Measurements from ENCODE around the gene MAPKAP1. TPM values are rescaled to one million over a fixed set of nuclear protein-coding genes. Genes with fewer than 3 reads are reported as not detected.

MAPKAP1 gene
- total and polyA plus RNA-seq, 2 experiments from 2014 or later = 68.4 to 98.5 TPM

GRCh38 chr9:125594223-125594610 is 112.8 kb downstream of the MAPKAP1 start:
- peaks cover 10% of the 10 kb centered on the region; the same call in 2 of the 3 replicates for H3K4me1 Mint-ChIP-seq
- TF ChIP-seq ZNF462 (CRISPR knock-in tag; IDR thresholded peaks at IDR 0.05) (no peak), ZNF114 (CRISPR knock-in tag; IDR thresholded peaks at IDR 0.05) (no peak)
- peaks cover 66% of the 10 kb centered on the region for H3K79me2 ChIP-seq (replicated peaks; ENCODE audit: insufficient read depth)
- no peak overlapping the region for H3K4me3 Mint-ChIP-seq
- ATAC-seq (no peak), DNase-seq (ENCODE audit: low spot score) (no peak)
- H3K27ac ChIP-seq (ENCODE audit: low read depth) = no peak overlapping the region
- no peak overlapping the region for H3K27ac Mint-ChIP-seq
- H3K9me3 Mint-ChIP-seq = no peaks in the 10 kb centered on the region; the same call in 2 of the 3 replicates
- H3K4me1 ChIP-seq (ENCODE audit: insufficient read depth) = peaks cover 7% of the 10 kb centered on the region; the same call in 1 of the 2 replicates
- H3K4me3 ChIP-seq = no peak overlapping the region
- no peaks in the 10 kb centered on the region for H3K27me3 ChIP-seq (ENCODE audit: insufficient read depth)
- H3K36me3 Mint-ChIP-seq (ENCODE audit: low read depth) = 0 out of 3 replicates have a peak, but pooled peaks cover 3% of the 10 kb centered on the region
- no peaks in the 10 kb centered on the region; the same call in 1 of the 2 replicates for H4K20me1 ChIP-seq (replicated peaks; ENCODE audit: insufficient read depth)
- H2AFZ ChIP-seq = no peak overlapping the region
- no peak overlapping the region for H3K4me2 ChIP-seq
- H3K27me3 Mint-ChIP-seq (ENCODE audit: insufficient read depth, low read depth, poor library complexity) = peaks cover 1% of the 10 kb centered on the region
- H3K36me3 ChIP-seq (ENCODE audit: insufficient read depth) = no peaks in the 10 kb centered on the region
- H3F3A ChIP-seq (replicated peaks; ENCODE audit: low read depth) = no peaks in the 10 kb centered on the region
- H3K9me2 ChIP-seq (ENCODE audit: insufficient read depth) = no peaks in the 10 kb centered on the region

GRCh38 chr9:125593581-125594222 is 113.3 kb downstream of the MAPKAP1 start:
- no peaks in the 10 kb centered on the region for H3K27me3 ChIP-seq (ENCODE audit: insufficient read depth)
- no peak overlapping the region for H3K27ac Mint-ChIP-seq
- peaks cover 68% of the 10 kb centered on the region for H3K79me2 ChIP-seq (replicated peaks; ENCODE audit: insufficient read depth)
- no peak overlapping the region for H2AFZ ChIP-seq
- H3K36me3 Mint-ChIP-seq (ENCODE audit: low read depth) = 0 out of 3 replicates have a peak, but pooled peaks cover 3% of the 10 kb centered on the region
- no peak overlapping the region for H3K27ac ChIP-seq (ENCODE audit: low read depth)
- peaks cover 1% of the 10 kb centered on the region for H3K27me3 Mint-ChIP-seq (ENCODE audit: insufficient read depth, low read depth, poor library complexity)
- H3K9me3 Mint-ChIP-seq = no peaks in the 10 kb centered on the region; the same call in 2 of the 3 replicates
- no peaks in the 10 kb centered on the region for H3K9me2 ChIP-seq (ENCODE audit: insufficient read depth)
- H3K4me3 Mint-ChIP-seq = no peak overlapping the region
- H3K4me2 ChIP-seq = no peak overlapping the region
- no peak overlapping the region for H3K4me3 ChIP-seq
- no peak for DNase-seq (ENCODE audit: low spot score)
- ATAC-seq = no peak
- peaks cover 7% of the 10 kb centered on the region; the same call in 1 of the 2 replicates for H3K4me1 ChIP-seq (ENCODE audit: insufficient read depth)
- H3K4me1 Mint-ChIP-seq = peaks cover 10% of the 10 kb centered on the region; the same call in 2 of the 3 replicates
- no peaks in the 10 kb centered on the region; the same call in 1 of the 2 replicates for H4K20me1 ChIP-seq (replicated peaks; ENCODE audit: insufficient read depth)
- H3K36me3 ChIP-seq (ENCODE audit: insufficient read depth) = no peaks in the 10 kb centered on the region
- no peaks in the 10 kb centered on the region for H3F3A ChIP-seq (replicated peaks; ENCODE audit: low read depth)
- TF ChIP-seq CREB1 (CRISPR knock-in tag; IDR thresholded peaks at IDR 0.05; ENCODE audit: low read depth) (no peak), REST (IDR thresholded peaks at IDR 0.05; ENCODE audit: unreplicated experiment) (no peak)

Measured in GM23338 (cell line).